ENCODE data around the gene CAMTA1.
A peak's percentile ranks its signal among the peaks of the same experiment; 100 is the strongest.
"Not testable (repeated sequence)": the region's sequence is repeated elsewhere in the genome, so short reads cannot be mapped to it uniquely, and the experiment has no call there.

CAMTA1 gene

DNA sequence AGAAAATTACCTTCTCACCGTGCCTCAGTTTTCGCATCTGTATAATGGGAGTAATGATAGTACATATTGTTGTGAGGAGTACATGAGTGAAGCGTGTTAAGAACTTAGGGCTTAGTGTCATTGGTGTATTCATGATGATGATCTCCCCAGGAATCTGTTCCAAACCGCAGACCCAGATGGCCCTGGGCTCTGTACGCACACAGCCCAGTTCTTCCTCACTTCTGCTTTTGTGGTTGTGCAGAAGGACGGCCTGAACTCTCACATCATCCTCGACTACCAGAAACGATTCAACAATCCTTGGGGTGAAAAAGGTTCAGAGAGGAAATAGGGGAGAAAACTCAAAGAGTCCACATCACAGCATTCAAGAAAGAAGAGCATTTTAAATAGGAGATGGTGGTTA is 323.0 kb downstream of the CAMTA1 start:
- no peak for DNase-seq (ENCODE audit: low spot score)

DNA sequence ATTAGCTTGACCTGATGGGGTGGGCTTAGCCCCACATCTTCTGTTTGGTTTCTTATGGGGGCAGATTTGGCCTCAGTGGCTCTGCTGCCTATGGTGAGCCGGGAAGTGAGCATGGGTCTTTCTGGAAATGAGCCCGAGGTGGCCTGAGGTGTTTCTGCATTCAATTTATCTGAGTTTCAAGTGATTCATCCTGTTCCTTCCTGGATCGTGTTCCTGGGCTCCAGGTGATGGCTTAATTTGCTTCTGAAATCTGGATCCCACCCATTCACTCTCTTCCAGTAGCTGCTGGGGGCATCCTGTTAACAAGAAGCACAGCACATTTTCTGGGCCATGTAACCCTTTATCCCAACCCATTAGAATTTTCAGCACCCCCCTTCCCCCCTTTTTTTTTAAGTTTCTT is 324.6 kb downstream of the CAMTA1 start:
- no peak for DNase-seq (ENCODE audit: low spot score)

DNA sequence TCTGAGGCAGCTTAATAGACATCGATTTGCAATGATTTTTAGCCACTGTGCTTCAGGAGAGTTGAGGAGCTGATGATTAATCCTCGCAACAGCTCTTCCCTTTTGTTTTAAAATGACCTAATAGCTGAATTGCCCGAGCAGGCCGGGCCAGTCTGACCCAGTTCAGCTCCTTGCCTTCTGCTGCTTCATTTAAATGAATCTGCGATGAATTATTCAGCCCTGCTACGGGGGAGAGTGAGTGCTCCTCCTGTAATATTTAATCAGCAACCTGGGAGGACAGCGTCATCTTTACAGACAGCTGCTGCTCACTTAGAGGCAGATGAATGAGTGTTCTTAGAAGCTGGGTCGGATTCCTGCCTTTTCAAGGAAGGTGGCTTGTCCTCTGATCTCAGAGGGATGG is 325.1 kb downstream of the CAMTA1 start:
- DNase-seq (ENCODE audit: low spot score): no peak

DNA sequence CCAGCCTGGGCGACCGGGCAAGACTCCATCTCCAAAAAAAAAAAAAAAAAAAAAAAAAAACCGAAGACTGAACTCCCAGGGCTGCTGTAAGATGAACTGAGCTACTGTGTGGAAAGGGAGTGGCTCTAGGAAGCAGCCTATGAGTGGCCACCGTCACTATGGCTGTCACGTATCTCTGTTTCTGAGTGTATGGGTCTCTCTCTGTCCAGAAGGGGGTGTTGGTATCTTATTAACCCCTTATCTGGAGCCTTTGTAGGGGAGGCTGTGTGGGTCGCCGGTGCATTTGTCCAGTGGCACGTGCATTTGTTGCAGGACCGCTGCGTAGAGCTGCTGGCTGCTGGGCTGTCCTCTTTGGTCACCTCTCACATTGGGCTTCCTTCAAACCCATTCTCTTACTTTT is 326.6 kb downstream of the CAMTA1 start:
- no peak for DNase-seq (ENCODE audit: low spot score)

DNA sequence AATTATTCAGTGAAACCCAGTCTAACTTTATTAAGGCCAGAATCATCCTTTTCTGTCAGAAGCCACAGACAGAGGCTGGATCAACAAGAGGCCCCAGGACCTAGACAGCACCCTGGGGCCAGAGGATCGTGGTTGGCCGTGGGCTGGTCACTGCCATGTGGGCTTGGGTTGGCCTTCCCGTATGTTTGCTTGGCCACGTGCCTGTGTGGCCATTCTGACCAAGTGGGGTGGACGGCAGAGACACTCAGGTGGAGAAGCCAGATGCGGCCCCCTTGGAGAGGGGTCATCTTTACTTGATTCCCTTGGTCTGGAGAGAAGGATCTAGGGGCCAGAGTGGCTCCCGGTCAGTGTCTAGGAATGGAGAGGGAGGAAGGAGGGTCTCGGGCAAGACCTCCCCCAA is 327.9 kb downstream of the CAMTA1 start:
- DNase-seq (ENCODE audit: low spot score): no peak

DNA sequence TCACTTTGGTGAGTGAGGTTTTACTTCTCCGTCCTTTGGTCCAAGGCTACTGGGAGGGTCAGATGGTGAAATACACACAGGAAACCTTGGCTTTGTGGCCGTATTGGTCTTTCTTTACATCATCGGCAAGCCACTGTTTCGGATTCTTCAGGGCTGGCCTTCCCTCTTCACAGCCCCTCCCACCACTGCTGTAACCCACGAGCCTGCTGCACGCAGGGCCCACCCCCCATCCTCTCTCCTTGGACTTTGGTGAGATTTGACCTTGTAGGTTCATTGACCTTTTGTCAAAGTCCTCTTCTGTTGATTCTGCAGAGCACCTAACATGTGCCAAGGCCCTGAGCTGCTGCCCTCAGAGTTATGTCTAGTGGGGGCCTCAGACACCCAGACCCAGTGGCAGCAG is 328.6 kb downstream of the CAMTA1 start:
- no peak for DNase-seq (ENCODE audit: low spot score)

DNA sequence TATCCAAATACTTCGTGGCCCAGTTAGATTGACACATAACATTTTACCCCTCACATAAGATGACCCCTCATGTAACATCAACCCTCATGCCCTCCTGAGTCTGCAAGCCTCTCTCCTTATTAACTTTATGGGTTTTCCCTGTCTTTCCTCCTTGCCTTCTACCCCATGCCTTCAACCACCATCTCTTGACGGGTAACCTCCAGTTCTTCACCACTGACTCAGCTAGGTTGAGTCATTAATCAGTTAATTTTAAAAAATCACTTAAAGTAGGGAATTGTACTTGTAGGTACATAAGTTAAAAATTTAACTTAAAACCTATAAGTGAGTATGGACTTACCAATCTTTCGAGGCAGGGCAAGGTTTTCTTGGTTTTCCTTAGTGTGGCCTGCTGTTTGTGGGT is 330.7 kb downstream of the CAMTA1 start:
- DNase-seq (ENCODE audit: low spot score): no peak

DNA sequence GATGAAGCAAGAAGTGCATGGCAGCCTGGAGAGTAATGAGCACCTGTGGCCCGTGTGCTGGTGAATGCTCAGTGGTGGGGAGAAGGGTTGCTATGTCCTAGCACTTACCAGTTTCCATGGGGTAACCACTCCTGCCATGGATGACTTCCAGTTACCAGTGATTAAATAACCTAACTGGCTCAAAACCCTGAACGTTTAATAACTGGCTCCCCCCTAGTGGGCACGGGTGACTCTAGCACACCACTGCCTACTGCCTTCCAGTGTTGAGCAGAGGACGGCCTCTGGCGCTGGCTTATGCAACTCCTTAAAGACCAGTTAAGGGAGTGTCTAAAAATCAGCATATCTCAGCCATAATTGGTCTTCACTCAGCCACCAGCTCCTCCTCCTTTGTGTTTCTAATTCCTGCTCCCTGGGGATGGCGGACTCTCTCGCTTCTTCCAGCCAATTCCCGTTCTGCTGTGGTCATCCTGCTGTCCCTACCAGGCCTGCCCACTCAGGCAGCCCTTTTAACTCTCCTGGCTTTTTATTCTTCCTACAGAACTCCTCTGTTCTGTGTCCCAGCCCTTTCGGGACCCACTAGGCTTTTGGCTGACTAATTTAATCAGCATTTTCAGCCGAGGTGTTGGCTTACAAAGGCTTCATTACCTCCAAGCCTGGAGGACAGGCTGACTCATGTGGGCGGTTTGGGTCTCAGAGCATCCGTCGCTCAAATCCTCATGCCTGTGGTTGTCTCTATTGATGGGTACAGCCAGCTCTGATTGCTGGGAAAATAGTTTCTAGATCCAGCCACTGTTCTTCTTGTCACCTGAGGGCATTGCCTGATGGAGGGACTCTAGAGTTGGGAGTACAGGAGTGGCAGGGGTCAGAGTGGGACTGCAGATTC is 332.4 kb downstream of the CAMTA1 start:
- DNase-seq (ENCODE audit: low spot score): no peak

DNA sequence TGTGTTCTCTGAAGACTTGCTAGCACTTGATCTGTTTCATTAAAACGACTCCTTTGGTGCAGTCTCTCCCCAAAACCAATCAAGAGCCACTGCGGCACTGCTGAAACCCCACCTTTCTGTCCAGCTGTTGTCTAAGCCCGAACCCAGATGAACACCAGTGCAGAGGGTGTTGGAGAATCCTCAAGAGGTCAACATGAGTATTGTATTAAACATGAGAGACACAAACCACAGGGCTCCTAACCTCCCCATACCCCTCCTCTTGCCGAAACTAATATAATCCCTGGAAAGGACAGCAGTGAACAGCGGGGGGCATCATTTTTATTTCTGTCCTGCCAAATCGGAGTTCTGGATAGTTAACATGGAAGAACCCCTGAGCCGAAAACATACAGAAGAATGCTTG is 333.9 kb downstream of the CAMTA1 start:
- no peak for DNase-seq (ENCODE audit: low spot score)

DNA sequence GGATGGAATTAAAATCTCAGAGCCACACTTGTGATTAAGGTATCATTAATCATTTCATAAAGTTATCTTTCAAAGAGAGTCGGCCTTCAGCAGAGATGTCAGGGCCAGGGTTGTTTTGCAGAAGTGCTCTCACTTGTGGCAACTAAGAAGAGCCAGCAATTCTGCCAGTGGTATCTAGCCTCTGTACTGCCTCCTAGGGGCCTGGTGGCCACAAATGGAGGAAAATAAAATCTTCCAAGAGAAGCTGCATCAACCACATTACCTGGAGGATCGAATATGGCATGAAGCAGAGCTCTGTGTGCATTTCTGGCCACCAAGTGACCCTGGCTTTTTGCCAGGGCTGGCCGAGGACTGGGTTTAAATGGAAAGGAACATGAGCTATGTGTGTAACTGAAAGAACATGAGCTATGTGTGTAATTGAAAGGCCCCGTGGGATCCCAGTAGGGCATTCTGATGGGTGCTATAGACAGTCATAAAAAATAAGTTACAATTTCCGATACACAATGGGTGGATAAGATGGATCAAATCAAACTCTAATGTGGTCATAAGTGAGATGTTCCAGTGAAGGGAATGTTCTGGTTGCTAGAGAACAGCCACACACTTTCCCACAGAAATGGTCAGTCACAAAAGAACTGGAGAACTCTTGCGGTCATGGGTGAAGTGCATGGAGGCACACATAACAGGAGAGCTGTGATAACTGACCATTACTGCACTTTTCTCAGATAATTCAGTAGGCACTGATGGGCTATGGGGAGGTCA is 335.8 kb downstream of the CAMTA1 start:
- DNase-seq (ENCODE audit: low spot score): no peak

DNA sequence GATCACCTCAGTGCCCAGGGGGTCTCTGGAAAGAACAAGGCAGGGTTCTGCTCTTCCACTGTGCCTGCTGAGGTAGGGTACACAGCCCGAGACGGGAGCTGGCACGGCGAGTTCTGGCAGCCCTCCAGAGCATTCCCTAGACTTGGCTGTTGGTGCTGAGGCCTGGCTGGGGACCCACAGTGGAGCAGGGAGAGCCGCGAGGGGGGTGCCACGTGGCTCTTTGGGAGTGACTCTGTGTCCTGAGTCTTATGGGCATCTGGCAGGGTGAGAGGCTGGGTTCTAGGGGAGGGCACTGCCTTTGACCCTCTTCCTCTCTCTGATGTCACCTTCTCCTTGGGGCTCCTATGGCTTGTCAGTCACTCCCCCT is 336.4 kb downstream of the CAMTA1 start:
- peak; percentile 30 for DNase-seq (ENCODE audit: low spot score)

DNA sequence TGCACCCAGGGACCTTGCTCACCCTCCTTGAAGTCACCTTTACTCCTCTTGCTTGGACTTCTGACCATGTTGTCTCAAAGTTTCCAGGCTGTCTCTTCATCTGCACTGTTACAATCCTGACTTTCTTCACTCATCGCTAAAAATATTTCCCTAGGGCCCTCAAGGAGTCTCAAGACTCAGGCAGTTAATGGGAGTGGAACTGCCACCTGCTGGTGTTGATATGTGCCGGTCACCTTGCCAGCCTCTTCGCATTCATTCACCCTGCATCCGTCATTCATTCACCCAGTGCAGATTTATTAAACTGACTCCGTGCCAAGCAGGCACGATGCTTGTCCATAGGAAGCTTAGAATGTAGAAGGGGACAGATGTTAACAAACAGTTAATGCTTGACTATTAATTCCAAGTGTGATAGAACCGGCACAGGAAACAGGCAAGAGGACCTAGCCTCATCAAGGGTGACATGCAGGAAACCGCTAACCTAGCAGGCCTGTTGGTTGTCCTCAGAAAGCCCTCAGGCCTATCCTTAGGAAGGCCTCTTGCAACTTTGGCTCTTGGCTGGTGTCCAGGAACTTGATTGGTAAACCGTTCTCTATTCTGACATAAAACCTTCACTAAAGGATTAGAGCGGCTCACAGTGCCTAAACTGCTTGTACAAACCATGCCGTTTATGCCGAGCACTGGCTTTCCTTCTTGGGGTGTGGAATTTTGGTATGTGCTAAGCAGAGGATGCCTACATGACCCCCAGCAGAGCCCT is 342.2 kb downstream of the CAMTA1 start:
- no peak for DNase-seq (ENCODE audit: low spot score)

DNA sequence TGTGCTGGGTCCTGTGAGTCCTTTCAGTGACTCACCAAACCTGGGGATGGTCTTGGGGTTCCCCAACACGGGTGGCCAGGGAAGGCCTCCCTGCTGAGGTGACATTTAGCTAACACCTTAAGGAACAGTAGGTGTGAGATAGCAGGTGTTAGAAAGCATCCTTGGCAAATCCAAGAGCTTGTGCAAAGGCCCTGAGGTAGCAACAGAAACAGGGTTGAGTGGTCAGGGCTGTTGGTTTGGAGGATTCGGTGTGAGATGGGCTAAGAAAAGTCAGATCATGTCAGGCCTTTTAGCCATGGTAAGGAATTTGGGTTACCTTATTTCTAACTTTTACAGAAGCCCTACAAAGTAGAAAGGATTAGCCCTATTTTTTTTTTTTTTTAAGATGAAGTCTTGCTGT is 343.0 kb downstream of the CAMTA1 start:
- DNase-seq (ENCODE audit: low spot score): no peak

DNA sequence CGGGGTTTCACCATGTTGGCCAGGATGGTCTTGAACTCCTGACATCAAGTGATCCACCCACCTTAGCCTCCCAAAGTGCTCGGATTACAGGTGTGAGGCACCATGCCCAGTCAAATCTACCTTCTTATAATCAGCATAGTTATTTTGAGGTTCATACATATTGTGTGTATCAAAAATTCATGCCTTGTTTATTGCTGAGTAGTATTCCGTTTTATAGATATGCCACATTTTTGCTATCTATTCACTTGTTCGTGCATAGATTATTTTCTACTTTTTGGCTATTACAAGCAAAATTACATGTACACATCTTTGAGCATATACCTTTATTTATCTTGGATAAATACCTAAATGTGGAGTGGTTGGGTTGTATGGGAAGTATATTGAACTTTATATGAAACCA is 344.9 kb downstream of the CAMTA1 start:
- DNase-seq (ENCODE audit: low spot score): no peak

DNA sequence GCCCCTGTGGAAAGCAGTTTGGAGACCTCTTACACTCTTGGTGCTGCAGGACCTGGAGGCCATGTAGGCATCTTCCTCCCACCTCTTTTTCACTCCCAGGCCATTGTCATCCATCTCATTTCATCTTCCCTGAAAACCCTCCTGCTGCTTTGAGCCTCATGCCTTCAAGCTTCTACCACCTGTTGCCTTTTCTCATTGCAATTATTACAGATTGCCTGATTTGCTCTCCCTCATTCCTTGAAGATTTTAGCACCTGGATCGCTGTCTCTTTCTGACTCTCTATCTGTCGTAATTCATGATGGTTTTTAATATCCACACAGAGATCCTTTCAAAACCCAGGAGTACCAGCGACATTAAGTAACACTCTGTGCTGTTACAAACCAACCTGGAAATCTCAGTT is 350.2 kb downstream of the CAMTA1 start:
- DNase-seq (ENCODE audit: low spot score): no peak

DNA sequence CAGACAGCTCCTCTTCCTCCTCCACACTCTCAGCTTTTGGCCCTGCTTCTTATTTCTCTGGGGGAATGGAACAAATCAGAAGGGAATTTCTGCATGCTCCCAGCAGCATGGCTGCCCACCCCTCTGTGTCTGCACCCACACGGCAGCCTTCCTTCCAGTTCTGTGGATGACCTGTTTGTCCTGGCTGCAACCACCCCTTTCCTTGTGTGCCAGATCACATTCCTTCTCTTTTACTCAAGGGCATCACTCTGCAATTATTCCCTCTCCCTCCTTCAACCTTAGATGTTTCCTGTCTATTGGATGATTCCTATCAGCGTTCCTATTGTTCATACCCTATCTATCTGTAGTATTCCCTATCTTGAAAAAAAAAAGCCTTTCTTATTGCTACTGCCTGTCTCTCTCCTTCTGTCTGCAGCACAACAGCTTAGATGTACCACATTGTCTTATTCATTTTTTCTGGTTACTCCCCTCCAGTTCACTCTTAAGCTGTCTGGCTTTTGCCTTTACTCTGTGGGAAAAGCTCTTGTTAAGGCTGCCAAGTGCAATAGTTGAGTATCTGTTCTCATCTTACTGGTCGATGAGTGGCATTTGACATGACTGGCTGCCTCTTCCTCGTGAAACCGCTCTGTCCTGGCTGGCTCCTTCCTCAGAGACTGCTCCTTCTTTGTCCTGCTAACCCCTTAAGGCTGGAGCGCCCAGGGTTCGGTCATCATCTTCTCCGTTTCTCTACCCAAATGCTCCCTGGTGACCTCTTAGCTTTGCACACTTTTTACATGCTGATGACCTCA is 351.1 kb downstream of the CAMTA1 start:
- DNase-seq (ENCODE audit: low spot score): no peak

DNA sequence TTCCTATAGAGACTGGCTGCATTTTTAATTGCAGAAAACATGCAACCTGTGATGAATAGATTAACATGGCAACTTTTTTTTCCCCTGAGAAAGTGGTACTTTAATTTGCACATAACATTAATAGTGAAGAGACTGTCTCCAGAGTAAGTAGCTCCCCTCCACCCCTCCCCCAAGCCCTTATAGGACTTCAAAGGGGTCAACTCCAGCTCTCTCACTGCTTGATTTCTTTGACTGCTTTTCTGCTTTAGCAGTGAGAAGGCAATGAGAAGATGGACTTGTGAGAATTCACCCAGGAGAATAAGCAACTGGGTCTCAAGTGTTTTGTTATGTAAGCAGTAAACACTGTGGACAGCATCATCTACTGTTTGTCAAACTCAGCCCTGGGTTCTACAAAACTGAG is 355.0 kb downstream of the CAMTA1 start:
- DNase-seq (ENCODE audit: low spot score): no peak

DNA sequence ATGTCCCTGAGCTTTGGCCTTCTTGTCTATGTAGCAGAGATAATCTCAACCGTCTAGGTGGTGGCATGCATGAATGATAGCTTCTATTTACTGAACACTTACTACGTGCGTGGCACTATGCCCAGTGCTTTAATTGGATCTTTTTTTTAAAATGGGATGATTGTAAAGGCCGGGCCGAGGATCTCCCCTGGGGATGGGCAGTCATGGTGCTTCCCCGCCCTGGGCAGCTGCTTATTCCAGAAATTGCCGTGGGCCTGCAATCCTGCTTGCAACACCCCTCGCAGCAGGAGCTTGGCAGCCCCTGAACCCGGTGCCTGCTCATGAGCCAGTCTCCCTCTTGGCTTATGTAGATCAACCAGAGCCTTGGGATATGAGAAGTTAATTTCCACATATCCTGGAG is 360.7 kb downstream of the CAMTA1 start:
- no peak for DNase-seq (ENCODE audit: low spot score)

DNA sequence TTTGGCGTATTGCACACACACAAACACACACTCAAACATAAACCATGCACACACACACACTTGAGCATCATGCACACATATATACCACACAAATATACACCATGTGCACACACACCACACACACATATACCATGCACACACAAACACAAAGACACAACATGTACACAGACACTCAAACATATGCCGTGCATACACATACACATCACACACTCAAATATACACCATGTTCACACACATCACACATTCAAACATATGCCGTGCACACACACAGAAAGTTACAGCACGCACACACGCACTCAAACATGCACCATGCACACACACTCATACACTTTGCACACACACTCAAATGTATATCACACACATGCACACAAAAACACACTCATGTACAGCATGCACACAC is 361.5 kb downstream of the CAMTA1 start:
- DNase-seq (ENCODE audit: low spot score): no peak

DNA sequence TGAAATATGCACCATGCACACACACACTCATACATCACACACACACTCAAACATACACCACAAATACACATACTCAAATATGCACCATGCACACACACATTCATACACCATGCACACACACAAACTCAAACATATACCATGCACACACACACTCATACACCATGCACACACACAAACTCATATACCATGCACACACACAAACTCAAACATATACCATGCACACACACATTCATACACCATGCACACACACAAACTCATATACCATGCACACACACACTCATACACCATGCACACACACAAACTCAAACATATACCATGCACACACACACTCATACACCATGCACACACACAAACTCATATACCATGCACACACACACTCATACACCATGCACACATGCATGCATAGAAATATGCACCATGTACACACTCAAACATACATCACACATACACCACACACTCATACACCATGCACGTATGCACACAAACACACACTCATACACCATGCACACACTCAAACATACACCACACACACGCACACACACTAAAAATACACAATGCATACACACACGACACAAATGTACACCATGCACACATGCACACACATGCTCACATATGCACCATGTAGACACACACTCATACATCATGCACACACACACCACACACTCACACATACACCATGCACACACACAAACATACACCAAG is 362.5 kb downstream of the CAMTA1 start:
- not testable (repeated sequence) for DNase-seq (ENCODE audit: low spot score)

DNA sequence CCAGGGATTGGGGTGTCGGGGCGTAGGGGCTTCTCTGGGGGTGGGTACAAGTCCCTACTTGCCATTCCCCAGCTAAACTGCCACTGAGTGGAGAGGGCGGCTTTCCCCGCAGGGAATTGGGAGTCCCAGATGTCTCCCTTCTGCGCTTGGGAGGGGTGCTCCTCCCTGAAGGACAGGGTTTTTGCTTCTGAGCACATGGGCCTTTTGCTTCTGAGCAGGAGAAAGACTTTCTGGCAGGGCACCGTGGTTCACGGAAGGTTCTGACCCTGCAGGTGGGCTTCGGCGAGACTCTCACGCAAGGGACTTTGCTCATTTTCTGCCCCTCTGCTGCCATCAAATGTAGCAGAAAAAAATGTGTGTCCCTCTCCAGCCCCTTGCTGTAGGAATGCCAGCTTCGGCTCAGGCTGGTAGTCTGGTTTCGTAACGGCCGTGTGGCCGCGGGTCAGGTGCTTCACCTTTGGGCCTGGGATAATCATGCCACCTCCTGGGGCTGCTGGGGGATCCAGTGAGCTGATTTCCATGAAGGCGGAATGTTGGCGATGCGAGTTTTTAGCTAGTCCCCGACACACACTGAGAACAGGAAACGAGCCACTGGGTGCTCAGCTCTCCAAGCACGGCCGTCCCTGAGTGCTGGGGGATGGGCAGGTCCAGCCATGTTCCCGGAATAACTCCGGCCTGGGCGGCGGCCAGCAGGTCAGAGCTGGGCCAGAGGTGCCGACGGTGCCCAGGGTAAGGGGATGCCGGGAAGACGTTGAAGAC is 364.0 kb downstream of the CAMTA1 start:
- no peak for DNase-seq (ENCODE audit: low spot score)

All from pons (tissue), 1 donor.